ENCODE results near the gene AP4S1.
A peak's percentile ranks its signal among the peaks of the same experiment; 100 is the strongest.
"Not testable (repeated sequence)": the region's sequence is repeated elsewhere in the genome, so short reads cannot be mapped to it uniquely, and the experiment has no call there.

AP4S1 gene

GRCh38 chr14:31080484-31080883, 55.0 kb downstream of the AP4S1 start:
- no peak overlapping the region for H3K4me3 Mint-ChIP-seq
- ATAC-seq (no peak), DNase-seq (ENCODE audit: low spot score in 2 of 2) (no peak)
- no peaks in the 10 kb centered on the region for H3K9me3 Mint-ChIP-seq
- H3K36me3 Mint-ChIP-seq, result peaks cover 9% of the 10 kb centered on the region
- no peaks in the 10 kb centered on the region for H3K4me1 Mint-ChIP-seq
- no peak overlapping the region for H3K27ac Mint-ChIP-seq

- H3K4me1 Mint-ChIP-seq, result no peaks in the 10 kb centered on the region
- H3K27ac Mint-ChIP-seq, result no peak overlapping the region
- H3K36me3 Mint-ChIP-seq, result peaks cover 9% of the 10 kb centered on the region
- no peaks in the 10 kb centered on the region for H3K9me3 Mint-ChIP-seq
- no peak for DNase-seq (ENCODE audit: low spot score in 2 of 2)
- ATAC-seq, result no peak
- H3K4me3 Mint-ChIP-seq, result no peak overlapping the region
These were observed 58.3 kb downstream of the AP4S1 start for GRCh38 chr14:31083781-31084180.

GRCh38 chr14:31084385-31084784, 58.9 kb downstream of the AP4S1 start:
- Mint-ChIP-seq H3K4me3 (no peak overlapping the region), H3K9me3 (no peaks in the 10 kb centered on the region), H3K27ac (no peak overlapping the region), H3K36me3 (peaks cover 9% of the 10 kb centered on the region), H3K4me1 (no peaks in the 10 kb centered on the region)
- no peak for ATAC-seq
- DNase-seq (ENCODE audit: low spot score in 2 of 2), result no peak

- ATAC-seq (no peak), DNase-seq (ENCODE audit: low spot score in 2 of 2) (no peak)
- peaks cover 9% of the 10 kb centered on the region for H3K36me3 Mint-ChIP-seq
- no peak overlapping the region for H3K27ac Mint-ChIP-seq
- H3K4me3 Mint-ChIP-seq, result no peak overlapping the region
- no peaks in the 10 kb centered on the region for H3K9me3 Mint-ChIP-seq
- no peaks in the 10 kb centered on the region for H3K4me1 Mint-ChIP-seq
These were observed 59.6 kb downstream of the AP4S1 start for GRCh38 chr14:31085027-31085426.

GRCh38 chr14:31086466-31086865, 61.0 kb downstream of the AP4S1 start:
- ATAC-seq; DNase-seq (ENCODE audit: low spot score in 2 of 2); H3K27ac Mint-ChIP-seq; H3K36me3 Mint-ChIP-seq; H3K9me3 Mint-ChIP-seq; H3K4me1 Mint-ChIP-seq; H3K4me3 Mint-ChIP-seq: not testable (repeated sequence)

GRCh38 chr14:31090883-31091764, 65.7 kb downstream of the AP4S1 start:
- Mint-ChIP-seq H3K4me3 (no peak overlapping the region), H3K36me3 (peaks cover 6% of the 10 kb centered on the region), H3K27ac (no peak overlapping the region), H3K4me1 (no peaks in the 10 kb centered on the region), H3K9me3 (no peaks in the 10 kb centered on the region)
- ATAC-seq (no peak), DNase-seq (ENCODE audit: low spot score in 2 of 2) (no peak)

- Mint-ChIP-seq H3K9me3 (no peaks in the 10 kb centered on the region), H3K4me1 (no peaks in the 10 kb centered on the region), H3K4me3 (no peak overlapping the region), H3K27ac (no peak overlapping the region), H3K36me3 (peaks cover 6% of the 10 kb centered on the region)
- ATAC-seq (no peak), DNase-seq (ENCODE audit: low spot score in 2 of 2) (no peak)
These were observed 66.8 kb downstream of the AP4S1 start for GRCh38 chr14:31092160-31092708.

- not testable (repeated sequence) for H3K9me3 Mint-ChIP-seq; H3K4me1 Mint-ChIP-seq; H3K27ac Mint-ChIP-seq; H3K4me3 Mint-ChIP-seq; ATAC-seq; DNase-seq (ENCODE audit: low spot score in 2 of 2)
- peaks cover 24% of the 10 kb centered on the region for H3K36me3 Mint-ChIP-seq
These were observed 68.7 kb downstream of the AP4S1 start for GRCh38 chr14:31093884-31094839.

GRCh38 chr14:31095817-31096216, 70.4 kb downstream of the AP4S1 start:
- not testable (repeated sequence) for H3K4me1 Mint-ChIP-seq; H3K27ac Mint-ChIP-seq; H3K9me3 Mint-ChIP-seq; ATAC-seq; DNase-seq (ENCODE audit: low spot score in 2 of 2); H3K4me3 Mint-ChIP-seq
- H3K36me3 Mint-ChIP-seq, result peaks cover 41% of the 10 kb centered on the region

GRCh38 chr14:31096255-31096654, 70.8 kb downstream of the AP4S1 start:
- Mint-ChIP-seq H3K4me1 (no peaks in the 10 kb centered on the region), H3K4me3 (no peak overlapping the region), H3K27ac (no peak overlapping the region), H3K36me3 (peaks cover 45% of the 10 kb centered on the region), H3K9me3 (no peaks in the 10 kb centered on the region)
- DNase-seq (ENCODE audit: low spot score in 2 of 2) (no peak), ATAC-seq (no peak)

GRCh38 chr14:31097081-31097480, 71.6 kb downstream of the AP4S1 start:
- no peaks in the 10 kb centered on the region for H3K4me1 Mint-ChIP-seq
- no peak overlapping the region for H3K27ac Mint-ChIP-seq
- peaks cover 53% of the 10 kb centered on the region for H3K36me3 Mint-ChIP-seq
- no peaks in the 10 kb centered on the region for H3K9me3 Mint-ChIP-seq
- no peak overlapping the region for H3K4me3 Mint-ChIP-seq
- DNase-seq (ENCODE audit: low spot score in 2 of 2) (no peak), ATAC-seq (no peak)

GRCh38 chr14:31106768-31107167, 81.3 kb downstream of the AP4S1 start:
- DNase-seq (ENCODE audit: low spot score in 2 of 2), result no peak
- Mint-ChIP-seq H3K27ac (peak overlapping the region; percentile 26), H3K4me1 (peaks cover 6% of the 10 kb centered on the region), H3K9me3 (no peaks in the 10 kb centered on the region), H3K4me3 (no peak overlapping the region), H3K36me3 (peaks cover 100% of the 10 kb centered on the region)
- peak; percentile 88 for ATAC-seq

GRCh38 chr14:31109257-31109656, 83.8 kb downstream of the AP4S1 start:
- peaks cover 100% of the 10 kb centered on the region for H3K36me3 Mint-ChIP-seq
- no peak for ATAC-seq
- H3K4me1 Mint-ChIP-seq, result peaks cover 6% of the 10 kb centered on the region

GRCh38 chr14:31110872-31111271, 85.4 kb downstream of the AP4S1 start:
- Mint-ChIP-seq H3K4me3 (no peak overlapping the region), H3K9me3 (no peaks in the 10 kb centered on the region), H3K4me1 (peaks cover 6% of the 10 kb centered on the region), H3K27ac (no peak overlapping the region), H3K36me3 (peaks cover 100% of the 10 kb centered on the region)
- ATAC-seq, result no peak
- no peak for DNase-seq (ENCODE audit: low spot score in 2 of 2)

More at GRCh38 chr14:31109257-31109656, 83.8 kb downstream of the AP4S1 start:
- Mint-ChIP-seq H3K4me3 (no peak overlapping the region), H3K27ac (no peak overlapping the region), H3K9me3 (no peaks in the 10 kb centered on the region)
- DNase-seq (ENCODE audit: low spot score in 2 of 2), result no peak

GRCh38 chr14:31113794-31114193, 88.3 kb downstream of the AP4S1 start:
- peaks cover 100% of the 10 kb centered on the region for H3K36me3 Mint-ChIP-seq
- no peak overlapping the region for H3K27ac Mint-ChIP-seq
- ATAC-seq, result no peak

More at GRCh38 chr14:31113794-31114193, 88.3 kb downstream of the AP4S1 start:
- DNase-seq (ENCODE audit: low spot score in 2 of 2), result no peak
- H3K4me1 Mint-ChIP-seq, result no peaks in the 10 kb centered on the region
- H3K4me3 Mint-ChIP-seq, result no peak overlapping the region
- H3K9me3 Mint-ChIP-seq, result no peaks in the 10 kb centered on the region

Measured in stimulated activated effector memory CD8-positive, alpha-beta T cell treated with anti-CD3 and anti-CD28 coated beads, Interleukin-12 subunit alpha, Interleukin-12 subunit beta, amount 100 ng/mL, for 72 hours (primary cell).